ENCODE measurements around the gene PLS3.
A peak's percentile ranks its signal among the peaks of the same experiment; 100 is the strongest.

Gene PLS3

DNA sequence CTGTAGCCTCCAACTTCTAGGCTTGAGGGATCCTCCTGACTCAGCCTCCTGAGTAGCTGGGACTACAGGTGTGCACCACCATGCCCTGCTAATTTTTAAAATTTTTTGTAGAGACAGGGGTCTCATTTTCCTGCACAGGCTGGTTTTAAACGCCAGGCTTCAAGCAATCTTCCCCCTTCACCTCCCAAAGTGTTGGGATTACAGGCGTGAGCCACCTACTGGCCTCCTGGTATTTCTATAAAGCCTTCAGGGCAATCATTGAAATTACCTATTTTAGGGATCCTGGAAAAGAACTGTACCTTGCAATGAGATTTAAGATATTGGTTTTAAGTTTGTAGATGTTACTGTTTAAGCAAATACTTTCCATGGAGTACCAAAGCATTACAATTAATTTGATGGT, 13.5 kb upstream of the PLS3 start:
- Histone ChIP-seq H3K27me3 (ENCODE audit: insufficient read depth, low read depth, severe bottlenecking) (peaks cover 13% of the 10 kb centered on the region), H3K36me3 (no peaks in the 10 kb centered on the region), H3K27ac (no peak overlapping the region), H3K9me3 (ENCODE audit: severe bottlenecking) (no peaks in the 10 kb centered on the region), H3K4me3 (ENCODE audit: low read depth, low read length) (no peak overlapping the region)
- TF ChIP-seq, protein P1, sequence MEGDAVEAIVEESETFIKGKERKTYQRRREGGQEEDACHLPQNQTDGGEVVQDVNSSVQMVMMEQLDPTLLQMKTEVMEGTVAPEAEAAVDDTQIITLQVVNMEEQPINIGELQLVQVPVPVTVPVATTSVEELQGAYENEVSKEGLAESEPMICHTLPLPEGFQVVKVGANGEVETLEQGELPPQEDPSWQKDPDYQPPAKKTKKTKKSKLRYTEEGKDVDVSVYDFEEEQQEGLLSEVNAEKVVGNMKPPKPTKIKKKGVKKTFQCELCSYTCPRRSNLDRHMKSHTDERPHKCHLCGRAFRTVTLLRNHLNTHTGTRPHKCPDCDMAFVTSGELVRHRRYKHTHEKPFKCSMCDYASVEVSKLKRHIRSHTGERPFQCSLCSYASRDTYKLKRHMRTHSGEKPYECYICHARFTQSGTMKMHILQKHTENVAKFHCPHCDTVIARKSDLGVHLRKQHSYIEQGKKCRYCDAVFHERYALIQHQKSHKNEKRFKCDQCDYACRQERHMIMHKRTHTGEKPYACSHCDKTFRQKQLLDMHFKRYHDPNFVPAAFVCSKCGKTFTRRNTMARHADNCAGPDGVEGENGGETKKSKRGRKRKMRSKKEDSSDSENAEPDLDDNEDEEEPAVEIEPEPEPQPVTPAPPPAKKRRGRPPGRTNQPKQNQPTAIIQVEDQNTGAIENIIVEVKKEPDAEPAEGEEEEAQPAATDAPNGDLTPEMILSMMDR (IDR thresholded peaks at IDR 0.05; ENCODE audit: low read depth, low read length) = peak; percentile 13; the same call in 1 of the 2 replicates
- no peak for DNase-seq

DNA sequence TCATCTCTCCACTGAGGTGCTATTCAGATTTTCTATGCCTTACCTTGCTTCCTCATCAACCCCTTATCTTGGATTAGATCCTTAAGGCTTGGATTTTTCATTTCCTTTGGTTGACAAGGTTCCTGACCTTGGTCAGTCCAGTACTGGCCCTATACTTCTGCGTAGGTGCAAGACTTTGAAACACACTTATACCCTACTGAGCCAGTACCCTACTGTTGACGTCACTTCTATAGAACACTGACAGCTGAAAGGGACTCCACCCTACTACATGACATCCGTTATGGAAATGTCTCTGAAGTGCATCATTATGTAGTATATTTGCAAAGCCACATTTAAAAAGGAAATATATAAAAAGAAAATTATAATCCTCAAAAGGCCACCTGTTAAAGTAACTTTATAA, 12.0 kb upstream of the PLS3 start:
- H3K36me3 ChIP-seq = no peaks in the 10 kb centered on the region
- H3K9me3 ChIP-seq (ENCODE audit: severe bottlenecking) = no peaks in the 10 kb centered on the region
- no peak overlapping the region for H3K27ac ChIP-seq
- peaks cover 13% of the 10 kb centered on the region for H3K27me3 ChIP-seq (ENCODE audit: insufficient read depth, low read depth, severe bottlenecking)
- TF ChIP-seq, protein P1 (IDR thresholded peaks at IDR 0.05; ENCODE audit: low read depth, low read length) = no peak
- H3K4me3 ChIP-seq (ENCODE audit: low read depth, low read length) = no peak overlapping the region
- DNase-seq = no peak

DNA sequence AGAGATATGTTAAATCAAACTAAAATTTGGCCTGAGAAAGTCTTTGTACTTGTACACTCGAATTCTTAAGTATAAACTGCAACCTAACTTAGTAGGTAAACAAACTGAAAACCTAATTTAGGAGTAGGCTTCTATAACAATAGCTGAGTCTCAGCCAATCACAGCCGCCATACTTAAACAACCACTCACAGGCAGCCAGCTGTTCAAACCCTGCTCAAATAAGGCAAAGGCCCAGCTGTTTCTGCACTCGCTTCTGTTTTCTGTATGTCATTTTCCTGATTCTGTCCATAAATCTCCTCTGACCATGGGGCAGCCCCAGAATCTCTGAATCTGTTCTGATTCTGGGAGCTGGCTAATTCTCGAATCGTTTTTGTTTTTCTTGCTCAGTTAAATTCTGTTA, 7.8 kb upstream of the PLS3 start:
- TF ChIP-seq, protein P1 (IDR thresholded peaks at IDR 0.05; ENCODE audit: low read depth, low read length) = no peak
- Histone ChIP-seq H3K27me3 (ENCODE audit: insufficient read depth, low read depth, severe bottlenecking) (peaks cover 13% of the 10 kb centered on the region), H3K4me3 (ENCODE audit: low read depth, low read length) (no peak overlapping the region), H3K36me3 (no peaks in the 10 kb centered on the region), H3K9me3 (ENCODE audit: severe bottlenecking) (no peaks in the 10 kb centered on the region), H3K27ac (no peak overlapping the region)
- no peak for DNase-seq

DNA sequence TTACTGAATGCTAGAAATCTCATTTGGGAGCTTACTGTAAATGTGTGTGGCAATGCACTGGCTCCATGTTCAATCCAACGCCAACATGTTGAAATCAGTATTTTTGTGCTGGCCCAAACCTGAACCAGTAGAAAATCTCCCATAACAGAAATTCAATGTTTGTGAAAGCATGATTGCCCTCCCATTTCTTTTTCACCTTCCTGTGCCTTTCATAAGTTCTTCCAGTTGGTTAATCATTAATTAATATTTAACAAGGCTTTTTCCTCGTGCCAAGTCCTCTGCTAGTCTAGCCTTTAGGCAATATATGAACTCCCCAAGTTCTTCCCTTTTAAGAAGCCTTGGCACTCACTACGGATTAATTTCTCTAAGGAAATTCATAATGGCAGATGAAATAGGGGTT, 1.3 kb upstream of the PLS3 start:
- Histone ChIP-seq H3K36me3 (no peaks in the 10 kb centered on the region), H3K4me3 (ENCODE audit: low read depth, low read length) (no peak overlapping the region), H3K27ac (no peak overlapping the region), H3K9me3 (ENCODE audit: severe bottlenecking) (no peaks in the 10 kb centered on the region), H3K27me3 (ENCODE audit: insufficient read depth, low read depth, severe bottlenecking) (peaks cover 37% of the 10 kb centered on the region)
- DNase-seq = no peak
- TF ChIP-seq, protein P1 (IDR thresholded peaks at IDR 0.05; ENCODE audit: low read depth, low read length) = no peak

DNA sequence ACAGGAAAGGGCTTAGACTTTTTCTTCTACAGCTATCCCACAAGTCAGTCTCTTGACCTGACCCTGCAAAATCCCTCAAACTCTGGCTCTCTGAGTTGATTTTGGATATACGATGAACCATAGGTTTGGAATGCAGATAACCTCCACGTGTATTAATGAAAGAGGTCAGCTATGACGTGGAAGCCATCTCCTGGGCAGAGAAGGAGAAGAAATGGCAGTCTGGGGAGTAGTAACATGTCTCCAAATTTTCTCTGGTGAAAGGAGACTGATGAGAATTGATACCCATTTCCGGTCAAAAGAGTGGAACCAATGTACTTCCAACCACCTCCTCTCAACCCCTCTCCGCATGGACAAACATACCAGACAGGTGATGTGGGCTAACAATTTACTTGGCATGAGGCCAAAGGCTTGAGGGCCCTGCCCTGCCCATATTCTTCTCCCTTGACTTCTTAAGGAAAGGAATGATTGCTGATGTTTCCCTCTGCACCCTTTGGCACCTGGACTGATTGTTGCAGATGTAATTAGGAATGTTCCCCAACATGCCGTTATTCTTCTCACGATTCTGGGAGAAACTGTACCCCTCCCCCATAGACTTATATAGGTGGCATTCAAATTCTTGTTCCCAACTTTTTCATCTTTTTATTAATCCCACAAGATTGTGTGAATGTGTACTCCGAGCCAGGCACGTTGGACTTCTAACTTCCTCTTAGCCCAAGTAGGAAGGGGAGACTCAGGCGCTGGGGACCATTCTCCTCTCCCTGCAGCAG, 580 bp upstream of the PLS3 start:
- peak overlapping the region; percentile 60 for H3K4me3 ChIP-seq (ENCODE audit: low read depth, low read length)
- H3K27ac ChIP-seq = peak overlapping the region; percentile 63; the same call in 1 of the 2 replicates
- no peaks in the 10 kb centered on the region for H3K9me3 ChIP-seq (ENCODE audit: severe bottlenecking)

More for the DNA sequence above, 580 bp upstream of the PLS3 start:
- TF ChIP-seq, protein P1 (IDR thresholded peaks at IDR 0.05; ENCODE audit: low read depth, low read length) = no peak
- Histone ChIP-seq H3K36me3 (no peaks in the 10 kb centered on the region), H3K27me3 (ENCODE audit: insufficient read depth, low read depth, severe bottlenecking) (peaks cover 38% of the 10 kb centered on the region)
- no peak for DNase-seq
